ENCODE data around the gene NOS3. TPM values are rescaled to one million over a fixed set of nuclear protein-coding genes. Genes with fewer than 3 reads are reported as not detected.

NOS3 gene
- 9.2 TPM for polyA plus RNA-seq (ENCODE audit: insufficient read length)

- no peak for DNase-seq
Observed at GRCh38 chr7:150990416-150991186, at the start of gene NOS3. Gene NOS3, plus strand, starts transcription at chr7:150991017. Its CDS starts 2,787 bp downstream, at chr7:150993804.

DNA sequence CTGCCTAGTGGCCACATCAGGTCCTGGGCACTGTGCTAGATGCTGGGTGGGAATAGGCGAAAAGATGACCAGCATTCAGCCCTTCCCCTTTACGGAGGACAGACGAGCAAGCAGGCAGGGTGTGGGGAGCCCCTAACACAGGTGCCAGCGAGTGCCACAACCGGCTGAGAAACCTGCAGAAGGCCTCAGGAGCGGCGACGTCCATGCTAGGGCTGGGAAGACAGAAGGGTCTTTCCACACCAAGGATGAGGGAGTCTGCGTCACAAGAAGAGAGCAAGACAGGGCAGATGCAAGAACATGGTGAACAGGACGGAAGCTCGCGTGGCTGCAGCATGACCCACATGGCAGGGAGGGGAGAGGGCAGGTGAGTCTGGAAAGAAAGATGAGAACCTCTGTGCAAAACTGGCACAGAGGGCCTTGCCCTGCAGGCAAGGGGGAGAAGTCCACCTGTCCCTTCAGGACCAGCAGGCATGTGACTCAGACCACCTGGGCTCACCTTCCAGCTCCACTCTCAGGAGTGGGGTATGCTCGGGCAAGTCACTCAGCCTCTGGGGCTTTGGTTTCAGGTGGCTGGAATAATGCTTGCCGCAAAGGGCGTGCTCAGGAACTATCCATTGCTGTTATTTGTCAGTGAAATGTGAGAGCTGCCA, 49.3 kb upstream of the NOS3 start:
- no peak for DNase-seq

DNA sequence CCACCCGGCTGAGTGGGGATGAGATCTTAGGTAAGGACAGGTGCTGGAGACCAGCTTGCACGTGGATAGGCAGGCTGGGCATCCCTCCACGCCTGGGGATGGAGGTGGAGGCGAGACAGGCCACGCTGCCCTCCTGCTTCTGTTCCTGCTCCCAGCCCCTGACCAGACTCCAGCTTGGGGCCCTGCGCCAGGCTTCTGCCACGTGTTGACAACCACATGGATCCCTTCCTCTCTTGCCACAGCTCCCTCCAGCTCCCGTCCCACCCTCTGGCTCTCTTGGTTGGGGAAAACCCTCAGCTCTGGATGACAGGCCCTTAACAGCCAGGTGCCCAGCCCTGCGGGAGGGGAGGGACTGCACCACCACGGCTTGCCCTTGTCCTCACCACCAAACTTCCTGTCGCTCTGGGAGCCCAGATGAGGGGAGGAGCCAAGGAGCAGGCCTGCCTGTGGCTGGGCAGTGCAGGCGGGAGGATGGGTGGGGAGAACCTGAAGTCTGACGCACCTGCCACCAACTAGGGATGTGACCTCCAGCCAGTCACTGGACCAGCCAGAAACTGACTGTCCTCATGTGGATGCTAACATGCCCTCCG, 48.7 kb upstream of the NOS3 start:
- no peak for DNase-seq

DNA sequence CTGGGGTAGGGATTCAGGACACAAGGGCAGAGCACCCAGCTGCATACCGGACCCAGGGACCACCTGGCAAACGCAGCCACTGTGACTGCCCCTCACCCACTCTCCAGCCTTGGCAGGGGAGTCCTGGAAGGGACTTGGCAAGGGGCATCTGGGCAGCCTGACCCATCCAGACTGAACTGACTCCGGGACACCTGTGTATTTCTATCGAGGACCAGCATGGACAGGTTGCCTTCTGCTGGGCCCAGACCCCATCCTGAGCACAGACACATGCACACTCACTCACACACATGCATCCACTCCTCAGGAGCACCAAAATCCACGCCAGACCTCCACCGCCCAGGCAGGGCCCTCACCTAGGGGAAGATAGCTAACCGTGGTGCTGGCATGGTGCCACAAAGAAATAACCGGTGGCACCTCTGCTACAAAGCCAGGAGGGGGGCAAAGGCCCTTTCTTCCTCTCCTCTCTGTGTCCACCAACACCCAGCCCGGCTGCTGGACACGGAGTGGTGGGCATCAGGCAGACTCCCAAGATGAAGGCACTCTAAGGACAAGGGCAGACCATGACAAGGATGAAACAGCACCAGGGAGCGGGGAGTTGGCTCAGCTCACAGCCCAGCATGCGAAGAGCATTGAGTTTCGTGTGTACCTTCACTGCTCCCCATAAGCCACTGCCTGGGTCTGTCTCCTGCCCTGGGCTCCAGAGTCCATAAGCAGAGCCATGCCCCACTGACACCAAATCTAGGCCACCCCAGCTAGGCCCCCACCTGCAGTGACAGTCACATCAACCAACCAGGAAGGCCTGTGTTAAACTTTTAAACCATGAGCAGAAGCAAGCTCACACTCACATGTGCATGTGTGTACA, 48.0 kb upstream of the NOS3 start:
- no peak for DNase-seq

- DNase-seq = no peak
Observed at GRCh38 chr7:150943453-150943814, 47.4 kb upstream of the NOS3 start.

DNA sequence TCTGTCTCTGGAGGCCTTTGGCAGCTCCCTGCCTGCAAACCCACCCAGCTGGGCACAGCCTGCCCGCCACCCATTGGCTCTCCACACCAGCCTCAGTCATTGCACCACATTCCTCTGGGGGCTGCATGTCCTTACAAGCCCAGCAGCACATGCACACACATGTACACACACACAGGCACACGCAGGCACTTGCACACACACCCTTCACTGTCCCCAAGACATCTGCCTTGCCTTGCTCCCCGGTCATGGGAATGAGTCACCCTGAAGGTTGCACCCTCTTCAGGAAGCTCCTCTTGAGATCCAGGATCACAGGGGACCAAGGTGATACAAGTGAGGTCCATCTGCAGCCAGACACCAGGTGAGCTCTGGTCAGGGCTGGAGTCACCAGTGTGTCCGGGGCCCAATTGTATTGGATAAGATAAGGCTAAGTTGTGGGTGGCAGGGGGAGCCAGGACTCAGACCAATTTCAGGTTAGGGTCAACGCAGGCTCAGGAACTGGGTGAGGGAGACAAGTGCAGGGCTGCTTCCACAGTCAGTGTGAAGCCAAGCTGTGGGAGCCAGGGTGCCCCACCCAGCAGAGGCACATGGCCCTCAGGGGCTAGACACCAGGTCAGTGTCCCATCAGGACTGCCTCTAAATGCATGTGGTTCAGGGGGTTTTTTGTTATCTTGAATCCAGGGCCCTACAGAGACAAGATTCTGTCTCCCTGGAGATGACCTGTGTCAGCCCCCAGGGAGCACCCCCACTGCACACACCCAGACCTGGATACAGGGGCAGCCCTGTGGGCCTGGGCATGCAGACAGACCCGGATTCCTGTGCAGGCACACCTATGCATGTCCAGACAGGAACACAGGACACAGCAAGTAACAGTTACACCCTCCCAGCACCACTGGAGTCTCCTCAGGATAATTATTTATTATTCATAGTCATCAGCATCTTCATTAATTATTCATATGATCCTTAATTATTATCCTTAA, 46.5 kb upstream of the NOS3 start:
- DNase-seq = no peak

DNA sequence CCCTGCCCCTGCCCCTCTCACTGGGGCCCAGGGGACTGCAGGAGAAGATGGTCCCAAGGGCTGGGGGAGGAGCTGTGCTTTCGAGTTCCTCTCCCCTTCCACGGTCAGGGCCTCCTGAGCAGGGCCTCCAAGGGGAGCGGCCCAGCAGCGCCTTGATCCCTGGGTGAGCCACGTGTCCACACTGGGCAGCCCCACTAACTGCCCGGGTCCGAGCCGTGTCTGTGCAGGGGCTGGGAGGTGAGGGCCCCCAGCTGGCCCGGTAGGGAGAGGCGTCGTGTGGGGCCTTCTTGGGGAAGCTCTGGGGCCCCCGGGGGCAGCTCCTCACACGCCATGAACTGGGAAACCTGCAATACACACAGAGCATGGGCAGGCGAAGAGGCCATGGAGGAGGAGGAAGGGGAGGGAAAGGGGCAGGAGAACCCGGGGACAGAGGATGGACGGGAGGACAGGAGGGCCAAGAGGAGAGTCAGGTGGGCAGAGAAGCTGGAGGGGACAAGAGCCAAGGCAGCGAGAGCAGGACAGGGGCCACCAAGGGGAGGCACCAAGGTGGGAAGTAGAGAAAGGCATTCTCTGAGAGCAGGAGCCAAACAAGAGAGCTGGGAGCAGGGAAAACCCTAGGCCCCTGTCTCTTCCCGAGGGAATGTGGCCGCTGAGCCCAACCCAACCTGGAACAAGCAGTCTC, 45.5 kb upstream of the NOS3 start:
- DNase-seq = no peak

DNA sequence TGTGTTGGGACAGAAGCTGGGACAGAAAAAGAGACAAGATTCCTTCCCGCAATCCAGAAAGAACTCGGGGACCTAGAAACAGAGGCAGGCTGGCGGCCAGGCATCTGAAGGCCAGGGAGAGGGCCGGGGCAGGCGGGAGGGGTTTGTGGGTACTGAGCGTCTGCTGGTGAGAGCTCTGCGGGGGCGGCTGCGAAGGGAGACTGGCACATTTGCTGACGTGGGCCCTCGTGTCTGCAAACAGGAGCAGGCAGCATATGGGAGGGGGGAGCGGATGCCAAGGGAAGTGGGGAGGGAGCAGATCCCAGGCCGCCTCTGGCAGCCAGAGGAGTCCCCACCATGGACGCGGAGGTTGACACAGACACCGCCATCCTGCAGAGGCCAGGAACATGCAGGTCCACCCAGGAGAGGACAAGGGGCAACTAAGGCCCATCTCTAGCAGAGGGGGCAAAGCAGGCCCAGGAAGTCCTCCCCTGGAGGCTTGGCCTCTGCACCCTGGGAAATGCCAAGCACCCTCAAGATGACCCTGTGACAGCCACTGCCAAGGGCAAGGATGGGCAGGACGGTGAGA, 44.9 kb upstream of the NOS3 start:
- no peak for DNase-seq

DNA sequence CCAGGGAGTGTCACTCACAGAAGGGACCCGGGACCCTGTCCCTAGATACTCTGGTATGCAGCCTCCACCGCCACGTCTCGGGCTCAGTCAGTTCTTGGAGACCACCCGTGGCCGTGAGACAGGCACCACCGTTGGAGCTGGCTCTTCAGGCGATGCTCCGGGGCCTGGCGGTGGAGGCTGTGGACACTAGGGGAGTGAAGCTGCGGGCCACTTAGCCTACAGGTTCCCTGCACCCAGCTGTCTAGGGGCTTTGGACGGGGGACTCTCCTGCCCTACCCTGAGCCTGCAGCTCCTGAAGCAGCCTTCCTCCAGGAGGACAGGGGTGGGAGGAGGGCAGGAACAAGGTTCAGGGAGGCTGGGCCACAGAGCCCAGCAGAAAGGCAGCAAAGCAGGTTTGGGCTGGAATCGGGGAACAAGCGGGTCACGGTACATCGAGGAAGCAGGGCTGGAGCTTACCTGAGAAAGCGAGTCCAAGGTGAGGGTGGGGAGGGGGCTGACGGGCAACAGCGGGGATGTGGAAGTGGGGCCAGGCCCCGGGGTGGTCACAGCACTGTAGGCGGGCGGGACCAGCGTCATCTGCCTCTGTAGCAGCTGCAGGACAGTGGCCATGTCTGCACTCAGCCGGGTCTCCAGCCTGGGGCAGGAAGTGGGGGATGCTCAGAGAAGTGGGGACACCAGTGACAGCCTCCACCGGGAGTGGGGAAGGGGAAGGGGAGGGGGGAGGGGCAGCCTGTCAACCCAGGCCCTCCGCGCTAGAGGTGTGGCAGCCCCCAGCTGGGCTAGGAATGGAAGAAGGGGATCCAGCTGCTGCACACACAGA, 44.2 kb upstream of the NOS3 start:
- DNase-seq = no peak

DNA sequence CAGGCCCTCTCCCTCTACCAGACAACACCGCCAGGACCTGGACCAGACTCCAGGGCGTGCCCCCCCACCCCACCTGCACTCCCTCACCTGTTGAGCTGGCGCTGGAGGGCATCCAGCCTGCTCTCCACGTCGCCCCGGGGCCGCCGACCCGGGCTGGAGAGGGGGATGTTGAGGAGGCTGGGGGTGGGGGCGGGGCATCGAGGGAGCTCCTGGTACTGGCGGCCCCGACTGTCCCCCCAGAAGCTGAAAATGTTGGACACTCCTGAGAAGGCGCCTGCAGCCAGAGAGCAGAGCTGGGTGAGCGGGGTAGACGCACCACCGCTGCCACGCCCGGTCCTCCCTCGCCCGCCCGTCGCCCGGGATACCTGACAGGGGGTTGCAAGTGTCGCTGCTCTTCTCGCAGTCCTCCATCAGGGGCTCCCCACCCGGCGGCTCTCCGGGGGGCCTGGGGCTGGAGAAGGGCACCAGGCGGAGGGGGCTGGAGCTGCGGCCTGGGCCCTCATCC, 43.5 kb upstream of the NOS3 start:
- no peak for DNase-seq

DNA sequence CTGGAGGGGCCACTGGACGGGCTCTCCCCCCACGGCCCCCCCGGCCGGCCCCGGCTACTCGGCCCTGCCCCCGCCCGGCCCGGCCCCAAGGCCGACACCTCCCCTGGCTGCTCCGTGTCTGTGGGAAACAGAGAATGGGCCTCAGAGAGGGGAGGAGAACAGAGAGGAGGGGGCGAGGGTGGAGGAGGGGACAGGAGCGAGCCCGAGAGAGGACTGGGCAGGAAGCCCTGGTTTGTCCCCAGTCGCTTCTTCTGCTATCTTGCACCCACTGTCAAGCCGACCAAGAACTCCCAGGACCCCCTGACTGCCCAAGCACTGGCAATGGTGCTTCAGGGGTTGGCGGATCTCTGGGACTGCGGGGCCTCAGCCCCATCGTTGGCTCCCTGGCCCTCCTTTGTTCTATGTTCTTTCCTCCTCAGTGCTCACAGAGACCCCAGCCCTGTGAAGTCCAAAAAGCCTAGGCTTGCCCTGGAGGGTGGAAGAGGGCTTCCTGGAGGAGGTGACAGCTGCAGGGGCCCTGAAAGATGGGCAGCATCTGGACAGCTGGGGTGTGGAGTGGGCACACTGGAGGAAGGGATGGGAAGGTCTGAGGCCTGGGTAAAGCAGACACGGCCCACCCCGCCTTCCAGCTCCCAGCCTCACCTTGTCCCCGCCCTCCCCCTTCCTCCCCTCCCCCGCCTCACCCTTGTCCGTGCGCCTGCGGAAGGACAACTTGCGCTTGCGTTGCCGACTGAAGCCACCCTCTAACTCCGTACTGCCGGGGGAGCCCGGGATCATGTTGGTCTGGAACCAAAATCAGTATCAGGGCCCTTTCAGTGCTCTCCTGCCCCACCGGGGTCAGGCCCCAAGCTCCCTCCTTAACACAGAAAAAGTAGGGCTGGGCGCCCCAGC, 42.8 kb upstream of the NOS3 start:
- no peak for DNase-seq

DNA sequence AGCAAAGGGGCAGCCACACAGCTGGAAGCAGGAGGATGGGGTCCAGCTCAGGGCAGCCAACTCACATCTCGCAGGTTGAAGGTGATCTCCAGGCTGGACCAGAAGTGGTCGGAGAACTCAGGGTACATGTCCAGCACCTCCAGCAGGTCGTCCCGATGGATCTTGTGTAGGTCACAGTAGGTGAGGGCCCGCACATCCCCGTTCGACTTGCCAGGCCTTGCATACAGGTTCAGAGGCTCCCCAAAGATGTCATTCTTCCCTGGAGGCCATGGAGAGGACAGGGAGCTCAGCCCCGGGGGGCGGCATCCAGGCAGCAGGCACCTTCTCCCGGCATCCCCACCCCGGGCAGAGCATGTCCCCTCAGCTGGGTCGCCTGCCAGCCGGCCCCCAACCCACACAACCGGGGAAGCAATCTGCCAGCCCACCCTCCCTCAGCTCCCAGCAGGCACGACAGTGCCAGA, 42.0 kb upstream of the NOS3 start:
- no peak for DNase-seq

DNA sequence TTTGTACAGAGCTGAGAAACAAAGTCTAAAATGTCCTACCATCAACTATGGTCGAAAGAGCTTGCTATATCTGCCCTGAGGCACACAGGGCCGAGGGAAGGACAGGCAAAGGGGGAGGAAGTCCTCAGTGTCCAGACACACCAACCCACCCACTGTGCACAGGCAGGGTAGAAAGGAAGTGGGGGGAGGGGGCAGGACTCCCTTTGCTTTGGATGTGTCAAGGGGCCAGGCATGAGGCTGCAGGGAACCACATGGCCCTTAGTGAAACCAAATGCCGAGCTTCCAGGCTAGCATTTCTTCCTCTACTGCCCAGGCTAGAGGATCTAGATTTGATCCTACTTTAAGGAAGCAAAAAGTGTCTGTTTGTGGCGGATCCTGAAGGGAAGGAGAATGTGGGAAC, 41.3 kb upstream of the NOS3 start:
- DNase-seq = no peak

DNA sequence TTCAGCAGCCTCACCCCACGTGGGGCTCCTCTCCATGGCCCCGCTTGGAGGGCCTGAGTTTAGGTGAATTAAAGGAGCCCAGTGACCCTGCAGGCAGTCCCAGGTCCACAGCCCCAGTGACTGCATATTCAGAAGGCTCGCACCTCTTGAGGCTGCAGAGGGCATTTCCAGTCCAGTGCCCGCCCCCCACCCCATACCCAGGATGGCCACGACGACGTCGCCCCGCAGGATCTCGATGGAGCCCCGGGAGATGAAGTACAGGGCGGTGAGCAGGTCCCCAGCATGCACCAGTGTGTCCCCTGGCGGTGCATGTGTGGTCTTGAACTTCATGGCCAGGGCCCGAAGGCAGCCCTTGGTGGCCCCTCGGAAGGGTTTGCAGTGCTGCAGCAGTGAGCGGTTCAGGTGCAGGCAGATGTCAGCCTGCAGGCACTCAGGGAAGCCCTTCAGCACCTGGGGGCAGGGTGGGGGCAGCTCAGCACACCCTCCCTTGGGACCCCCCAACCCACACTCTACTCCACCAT, 40.8 kb upstream of the NOS3 start:
- no peak for DNase-seq

GRCh38 chr7:150950496-150951180, 40.2 kb upstream of the NOS3 start:
- no peak for DNase-seq

- no peak for DNase-seq
Observed at GRCh38 chr7:150951181-150951520, 39.7 kb upstream of the NOS3 start.

DNA sequence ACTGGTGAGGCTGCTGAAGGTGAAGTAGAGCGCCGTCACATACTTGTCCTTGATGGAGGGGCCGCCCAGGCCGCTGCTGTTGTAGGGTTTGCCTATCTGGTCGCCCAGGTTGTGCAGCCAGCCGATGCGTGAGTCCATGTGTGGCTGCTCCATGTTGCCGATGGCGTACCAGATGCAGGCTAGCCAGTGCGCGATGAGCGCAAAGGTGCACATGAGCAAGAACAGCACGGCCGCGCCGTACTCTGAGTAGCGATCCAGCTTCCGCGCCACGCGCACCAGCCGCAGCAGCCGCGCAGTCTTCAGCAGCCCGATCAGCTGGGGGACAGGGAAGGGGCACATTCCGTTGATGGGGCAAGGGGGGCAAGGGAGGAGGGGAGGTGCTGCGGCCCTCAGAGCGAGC, 39.3 kb upstream of the NOS3 start:
- no peak for DNase-seq

All from hindlimb muscle (tissue), 1 donor.